Upper lobe of left lung (tissue), 6 donors: Measurements from ENCODE around the gene PTRH1. TPM values are rescaled to one million over a fixed set of nuclear protein-coding genes. Genes with fewer than 3 reads are reported as not detected.
"Not testable (repeated sequence)": the region's sequence is repeated elsewhere in the genome, so short reads cannot be mapped to it uniquely, and the experiment has no call there.

Experiments
- ATAC-seq, 2 donors: fragments of 200-7000 bp; cut with Tn5 transposase; one replicate each; pipeline ENCODE4 v1.9.1; 2022; ENCODE audit warnings: mild to moderate bottlenecking in 2 of 2, moderate library complexity in 2 of 2; ENCODE audit not compliant: low FRiP score in 2 of 2
- DNase-seq, 2 donors: peaks; one replicate each; pipeline ENCODE4 v3.0.0-alpha.2; 2019 to 2020
- H3K27ac ChIP-seq, 4 donors: fragments of 200-600 bp; sonication (generic); one replicate each; pipeline ENCODE4 v1.5.1; 2016 to 2019
- H3K27me3 ChIP-seq, 4 donors: fragments of 200-600 bp; sonication (generic); one replicate each; pipeline ENCODE4 v1.5.1; 2017 to 2019
- H3K36me3 ChIP-seq, 4 donors: fragments of 200-600 bp; sonication (generic); one replicate each; pipeline ENCODE4 v1.5.1; 2016 to 2019
- H3K4me1 ChIP-seq, 4 donors: fragments of 200-600 bp; sonication (generic); one replicate each; pipeline ENCODE4 v1.5.1; 2018 to 2019
- H3K4me3 ChIP-seq, 4 donors: fragments of 200-600 bp; sonication (generic); one replicate each; pipeline ENCODE4 v1.5.1; 2017 to 2019; ENCODE audit warnings: mild to moderate bottlenecking in 2 of 4, moderate library complexity in 1 of 4
- H3K9me3 ChIP-seq, 4 donors: fragments of 200-600 bp; sonication (generic); one replicate each; pipeline ENCODE4 v1.5.1; 2018 to 2019
- EP300 ChIP-seq, 4 donors: sonication (generic); formaldehyde crosslinking; IDR thresholded peaks; one replicate each; pipeline ENCODE4 v1.5.1; 2017; ENCODE audit warnings: antibody characterized with exemption in 4 of 4, control low read depth in 2 of 4
- POLR2A ChIP-seq, 4 donors: fragments of 450-650 bp; IDR thresholded peaks; one replicate each; pipeline ENCODE4 v1.5.1; 2016 to 2017; ENCODE audit warnings: antibody characterized with exemption in 4 of 4, mild to moderate bottlenecking in 2 of 4
- POLR2AphosphoS5 ChIP-seq, 2 donors: sonication (generic); formaldehyde crosslinking; IDR thresholded peaks; one replicate each; pipeline ENCODE4 v1.5.1; 2017; ENCODE audit warnings: antibody characterized with exemption in 2 of 2
- WGBS, 2 donors: methylation state at CpG; one replicate each; pipeline ENCODE4 v1.1.5; 2017 to 2018; 5-methylcytosine and 5-hydroxymethylcytosine counted together
- total RNA-seq, 6 donors: library from RNA; depleted of rRNA in 4 of 6; stranded (reverse); fragments of >200 nt in 4 of 6; gene quantifications; one replicate each; pipeline versions ENCODE4 v1.1.0 to v1.2.1, GENCODE V29; 2016 to 2021
- TF ChIP-seq, protein P1 (sequence below), 6 experiments: fragments of 450-650 bp in 4 of 6; fragments of 200-600 bp in 2 of 6; sonication (generic) in 2 of 6; IDR thresholded peaks; one replicate each; pipeline ENCODE4 v1.5.1; 2016 to 2019; ENCODE audit warnings: antibody characterized with exemption in 6 of 6
- donor health status: DM: no; HTN: no; CAD: no; lungs with moderate emphysema.
- donor health status: DM: no; HTN: yes; CAD: no; lungs with severe emphysema.

The PTRH1 gene
- total RNA-seq, 6 donors from 2014 or later = 7.4 to 33.5 (median 18.7) TPM

- Histone ChIP-seq H3K4me3 (peak overlapping the region in 3 of 4 donors; percentile 27 to 46 (median 40)), H3K9me3 (no peaks in the 10 kb centered on the region), H3K27me3 (no peaks in the 10 kb centered on the region), H3K4me1 (peaks cover 25 to 52% (median 36%) of the 10 kb centered on the region in 4 donors), H3K27ac (peak overlapping the region; percentile 84 to 89 (median 87)), H3K36me3 (peaks cover 0 to 19% (median under 1%) of the 10 kb centered on the region in 4 donors)
- no peak for TF ChIP-seq EP300 (IDR thresholded peaks at IDR 0.05)
- TF ChIP-seq, protein P1, sequence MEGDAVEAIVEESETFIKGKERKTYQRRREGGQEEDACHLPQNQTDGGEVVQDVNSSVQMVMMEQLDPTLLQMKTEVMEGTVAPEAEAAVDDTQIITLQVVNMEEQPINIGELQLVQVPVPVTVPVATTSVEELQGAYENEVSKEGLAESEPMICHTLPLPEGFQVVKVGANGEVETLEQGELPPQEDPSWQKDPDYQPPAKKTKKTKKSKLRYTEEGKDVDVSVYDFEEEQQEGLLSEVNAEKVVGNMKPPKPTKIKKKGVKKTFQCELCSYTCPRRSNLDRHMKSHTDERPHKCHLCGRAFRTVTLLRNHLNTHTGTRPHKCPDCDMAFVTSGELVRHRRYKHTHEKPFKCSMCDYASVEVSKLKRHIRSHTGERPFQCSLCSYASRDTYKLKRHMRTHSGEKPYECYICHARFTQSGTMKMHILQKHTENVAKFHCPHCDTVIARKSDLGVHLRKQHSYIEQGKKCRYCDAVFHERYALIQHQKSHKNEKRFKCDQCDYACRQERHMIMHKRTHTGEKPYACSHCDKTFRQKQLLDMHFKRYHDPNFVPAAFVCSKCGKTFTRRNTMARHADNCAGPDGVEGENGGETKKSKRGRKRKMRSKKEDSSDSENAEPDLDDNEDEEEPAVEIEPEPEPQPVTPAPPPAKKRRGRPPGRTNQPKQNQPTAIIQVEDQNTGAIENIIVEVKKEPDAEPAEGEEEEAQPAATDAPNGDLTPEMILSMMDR (IDR thresholded peaks at IDR 0.05) = no peak
- no peak for TF ChIP-seq POLR2A (IDR thresholded peaks at IDR 0.05)
- TF ChIP-seq POLR2AphosphoS5 (IDR thresholded peaks at IDR 0.05) = no peak
- 70 to 79% methylated on average over 5 of the region's 5 CpGs for WGBS, 2 donors
- no peak for ATAC-seq
- DNase-seq = no peak
Measured at GRCh38 chr9:127761061-127761460, 45.6 kb upstream of the PTRH1 start.

- WGBS, 2 donors = 40 to 58% methylated on average over 3 to 5 of the region's 5 CpGs
- Histone ChIP-seq H3K4me3 (peak overlapping the region in 3 of 4 donors; percentile 17 to 46 (median 40)), H3K4me1 (peaks cover 14 to 49% (median 27%) of the 10 kb centered on the region in 4 donors), H3K36me3 (peaks cover 0 to 27% (median 7%) of the 10 kb centered on the region in 4 donors), H3K9me3 (no peaks in the 10 kb centered on the region), H3K27me3 (peaks cover 0 to 16% (median 4%) of the 10 kb centered on the region in 4 donors), H3K27ac (peak overlapping the region; percentile 58 to 89 (median 87))
- DNase-seq (no peak), ATAC-seq (no peak)
- TF ChIP-seq EP300 (IDR thresholded peaks at IDR 0.05) = no peak
- TF ChIP-seq POLR2AphosphoS5 (IDR thresholded peaks at IDR 0.05) = no peak
- TF ChIP-seq POLR2A (IDR thresholded peaks at IDR 0.05) = no peak
- TF ChIP-seq, protein P1 (IDR thresholded peaks at IDR 0.05) = no peak
Measured at GRCh38 chr9:127758843-127759242, 43.4 kb upstream of the PTRH1 start.

DNA sequence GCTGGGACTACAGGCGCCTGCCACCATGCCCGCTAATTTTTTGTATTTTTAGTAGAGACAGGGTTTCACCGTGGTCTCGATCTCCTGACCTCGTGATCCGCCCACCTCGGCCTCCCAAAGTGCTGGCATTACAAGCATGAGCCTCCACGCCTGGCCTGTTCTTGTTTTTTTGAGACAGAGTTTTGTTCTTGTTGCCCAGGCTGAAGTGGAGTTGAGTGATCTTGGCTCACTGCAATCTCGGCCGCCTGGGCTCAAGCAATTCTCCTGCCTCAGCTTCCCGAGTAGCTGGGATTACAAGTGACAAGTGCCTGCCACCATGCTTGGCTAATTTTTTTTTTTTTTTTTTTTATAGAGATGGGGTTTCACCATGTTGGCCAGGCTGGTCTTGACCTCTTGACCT, 41.3 kb upstream of the PTRH1 start:
- ATAC-seq, H3K9me3 ChIP-seq, DNase-seq: not testable (repeated sequence)
- Histone ChIP-seq H3K36me3 (peaks cover 0 to 38% (median 10%) of the 10 kb centered on the region in 4 donors), H3K4me1 (peaks cover 4 to 30% (median 17%) of the 10 kb centered on the region in 4 donors), H3K27ac (peak overlapping the region in 3 of 4 donors; percentile 44 to 89 (median 89)), H3K4me3 (peak overlapping the region in 1 of 4 donors; percentile 46), H3K27me3 (peaks cover 0 to 16% (median 4%) of the 10 kb centered on the region in 4 donors)
- WGBS, 2 donors = 58 to 77% methylated on average over 11 of the region's 11 CpGs

DNA sequence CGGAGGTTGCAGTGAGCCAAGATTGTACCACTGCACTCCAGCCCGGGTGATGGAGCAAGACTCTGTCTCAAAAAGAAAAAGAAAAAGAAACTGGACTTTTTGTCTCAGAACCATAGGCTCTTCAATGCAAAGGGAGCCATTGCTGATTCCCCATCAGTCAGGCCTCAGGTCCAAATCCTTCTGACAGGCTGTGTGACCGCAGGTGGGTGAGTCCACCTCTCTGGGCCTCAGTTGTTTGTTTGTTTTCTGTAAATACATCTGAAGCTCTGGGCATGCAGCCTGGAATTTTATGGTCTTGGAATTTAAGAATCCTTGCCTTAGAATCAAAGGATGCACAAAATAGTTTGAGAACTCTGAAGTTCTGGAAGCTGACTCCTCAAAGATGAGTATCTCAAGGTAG, 40.8 kb upstream of the PTRH1 start:
- TF ChIP-seq, protein P1 (IDR thresholded peaks at IDR 0.05) = no peak
- no peak for TF ChIP-seq POLR2A (IDR thresholded peaks at IDR 0.05)
- TF ChIP-seq POLR2AphosphoS5 (IDR thresholded peaks at IDR 0.05) = no peak
- peak overlapping the region; percentile 56 to 89 (median 74) for H3K27ac ChIP-seq

DNA sequence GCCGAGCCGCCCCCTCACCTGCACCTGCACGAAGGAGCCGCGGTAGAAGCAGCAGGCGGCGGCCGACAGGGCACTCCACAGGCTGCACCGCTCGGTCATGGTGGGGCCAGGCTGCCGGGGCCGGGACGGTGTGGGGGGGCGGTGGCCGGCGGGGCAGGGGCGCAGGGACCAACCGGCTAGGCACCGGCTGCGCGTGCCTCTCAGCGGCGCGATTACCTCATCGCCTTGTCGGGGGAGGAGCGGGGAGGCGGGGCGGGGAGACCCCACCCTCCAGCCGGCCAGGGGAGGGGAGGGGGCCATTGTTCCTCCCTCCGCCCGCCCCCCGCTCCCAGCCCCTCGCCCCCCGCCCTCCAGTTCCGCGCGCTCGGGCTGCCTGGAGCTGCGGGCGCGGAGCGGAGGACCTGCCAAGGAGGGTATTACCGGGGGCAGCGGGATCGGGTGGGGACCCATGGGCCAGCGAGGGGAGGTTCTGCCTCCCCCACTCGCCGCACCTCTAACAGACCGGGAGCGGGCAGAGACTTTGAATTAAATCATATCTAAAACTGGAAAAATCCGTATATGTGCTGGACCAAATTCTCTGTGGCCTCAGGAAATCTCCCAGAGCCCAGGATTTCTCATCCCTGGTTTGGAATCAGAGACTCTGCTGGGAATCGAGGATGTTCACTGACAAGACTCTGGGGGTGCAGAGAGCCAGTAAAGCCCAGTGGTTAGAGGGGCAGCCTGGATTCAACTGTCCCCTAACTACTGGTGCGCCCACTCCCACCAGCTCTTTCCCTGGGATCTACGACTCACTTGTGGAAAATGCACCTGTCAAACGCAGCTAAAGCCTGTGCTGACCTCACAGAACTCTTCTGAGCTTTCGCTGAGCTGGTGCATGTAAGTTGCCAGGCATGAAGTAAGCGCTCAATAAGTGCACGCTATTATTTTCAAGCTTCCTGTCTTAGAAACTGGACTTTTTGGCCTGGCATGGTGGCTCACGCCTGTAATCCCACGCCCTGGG, 39.9 kb upstream of the PTRH1 start:
- Histone ChIP-seq H3K4me3 (peak overlapping the region in 3 of 4 donors; percentile 31 to 47 (median 38)), H3K4me1 (peaks cover 4 to 30% (median 14%) of the 10 kb centered on the region in 4 donors), H3K36me3 (peaks cover 0 to 53% (median 20%) of the 10 kb centered on the region in 4 donors), H3K9me3 (no peaks in the 10 kb centered on the region), H3K27me3 (peaks cover 0 to 16% (median 4%) of the 10 kb centered on the region in 4 donors), H3K27ac (peak overlapping the region; percentile 56 to 89 (median 74))
- DNase-seq (peak in 1 of 2 donors; percentile 77), ATAC-seq (peak in 1 of 2 donors; percentile 42)
- no peak for TF ChIP-seq POLR2A (IDR thresholded peaks at IDR 0.05)
- TF ChIP-seq POLR2AphosphoS5 (IDR thresholded peaks at IDR 0.05) = peak in 1 of 2 donors; percentile 19
- 44 to 57% methylated on average over 10 to 30 of the region's 61 CpGs for WGBS, 2 donors

More for the DNA sequence above, 40.8 kb upstream of the PTRH1 start:
- ATAC-seq = no peak
- Histone ChIP-seq H3K27me3 (peaks cover 0 to 16% (median 4%) of the 10 kb centered on the region in 4 donors), H3K9me3 (no peaks in the 10 kb centered on the region), H3K36me3 (peaks cover 0 to 44% (median 14%) of the 10 kb centered on the region in 4 donors), H3K4me3 (peak overlapping the region in 2 of 4 donors; percentile 38 to 47), H3K4me1 (peaks cover 4 to 30% (median 14%) of the 10 kb centered on the region in 4 donors)
- DNase-seq = no peak
- WGBS, 2 donors = 87% methylated on average over 3 of the region's 3 CpGs
